ENCODE results near the gene RSF1.
A peak's percentile ranks its signal among the peaks of the same experiment; 100 is the strongest.

DNA sequence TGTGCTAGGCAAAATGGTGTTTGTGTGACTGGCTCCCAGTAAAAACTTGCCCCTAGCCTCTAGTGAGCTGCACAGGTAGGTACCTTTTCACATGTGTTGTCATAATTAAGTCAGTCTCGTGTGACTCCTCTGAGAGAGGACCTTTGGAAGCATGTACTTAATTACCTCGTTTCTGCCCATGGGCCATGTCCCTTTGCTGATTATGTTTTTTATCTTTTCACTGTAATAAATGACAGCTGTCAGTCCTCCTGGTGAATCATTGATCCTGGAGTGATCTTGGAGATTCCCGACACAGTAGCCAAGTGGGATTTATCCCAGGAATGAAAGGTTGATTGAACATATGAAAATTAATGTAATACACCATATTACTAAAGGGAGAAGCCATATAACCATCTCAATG, 170.4 kb downstream of the RSF1 start:
- TF ChIP-seq GABPA (IDR thresholded peaks at IDR 0.05; ENCODE audit: low read depth) (no peak), EP300 (IDR thresholded peaks at IDR 0.05; ENCODE audit: borderline replicate concordance in 1 of 2, low read depth in 1 of 2, low read length in 1 of 2) (0 out of 4 replicates have a peak, but pooled peaks of 1 of the 2 experiments have one; percentile 9), TCF12 (IDR thresholded peaks at IDR 0.05) (no peak)

Measured in SK-N-SH (cell line).